Activated B cell treated with CpG ODN at 0.5 μM for 24 hours (primary cell): ENCODE measurements around the gene TSPAN9. TPM values are rescaled to one million over a fixed set of nuclear protein-coding genes. Genes with fewer than 3 reads are reported as not detected.

Experiments
- ATAC-seq: fragments of 200-7000 bp; cut with Tn5 transposase; one replicate; pipeline ENCODE4 v1.10.0; 2021; ENCODE audit warnings: low read depth, mild to moderate bottlenecking, moderate library complexity
- CTCF ChIA-PET: fragments of 350-600 bp; sonication (Branson Sonifier 250); formaldehyde crosslinking; loops from one replicate; lab custom pipeline; 2021; ENCODE audit warnings: antibody characterized with exemption; lab: Charles Lee
- POLR2A ChIA-PET: fragments of 350-600 bp; sonication (Branson Sonifier 250); formaldehyde crosslinking; loops from one replicate; lab custom pipeline; 2021; ENCODE audit warnings: antibody characterized with exemption; lab: Charles Lee
- DNase-seq: peaks from one replicate; pipeline ENCODE4 v3.0.0; 2022
- H3K27ac Mint-ChIP-seq: one replicate; pipeline ENCODE4 v1.8.0; 2020; ENCODE audit warnings: mixed read lengths
- H3K27me3 Mint-ChIP-seq: one replicate; pipeline ENCODE4 v1.8.0; 2021; ENCODE audit warnings: mixed read lengths
- H3K36me3 Mint-ChIP-seq: one replicate; pipeline ENCODE4 v1.8.0; 2021; ENCODE audit warnings: low read depth, mixed read lengths
- H3K4me1 Mint-ChIP-seq: one replicate; pipeline ENCODE4 v1.8.0; 2021; ENCODE audit warnings: mixed read lengths
- H3K4me3 Mint-ChIP-seq: one replicate; pipeline ENCODE4 v1.8.0; 2020; ENCODE audit warnings: mild to moderate bottlenecking, mixed read lengths
- H3K9me3 Mint-ChIP-seq: one replicate; pipeline ENCODE4 v1.8.0; 2020; ENCODE audit warnings: mixed read lengths
- intact Hi-C: fragments of 100-400 bp; cut with micrococcal nuclease; formaldehyde crosslinking; loops from one replicate; pipeline ENCODE4 v1.15.1; 2024
- total RNA-seq: library from RNA; stranded (reverse); gene quantifications from 2 replicates; pipeline ENCODE4 v1.2.3, GENCODE V29; 2022
- TF ChIP-seq, protein P1 (sequence below): fragments of 200-600 bp; IDR thresholded peaks from one replicate; pipeline ENCODE4 v1.8.0; 2022; ENCODE audit warnings: antibody characterized with exemption, mild to moderate bottlenecking

The TSPAN9 gene
- total RNA-seq, 1 donor from 2014 or later = 0.20 TPM

- ChIA-PET POLR2A (no interaction called here), CTCF (no interaction called here)
- no peak overlapping the region for H3K27ac Mint-ChIP-seq
- no peak for DNase-seq
- intact Hi-C loops = no loop called here
- H3K36me3 Mint-ChIP-seq = no peaks in the 10 kb centered on the region
- H3K4me1 Mint-ChIP-seq = peaks cover 20% of the 10 kb centered on the region
- ATAC-seq = no peak
- H3K4me3 Mint-ChIP-seq = no peak overlapping the region
- H3K9me3 Mint-ChIP-seq = peaks cover 2% of the 10 kb centered on the region
- H3K27me3 Mint-ChIP-seq = peaks cover 3% of the 10 kb centered on the region
- TF ChIP-seq, protein P1, sequence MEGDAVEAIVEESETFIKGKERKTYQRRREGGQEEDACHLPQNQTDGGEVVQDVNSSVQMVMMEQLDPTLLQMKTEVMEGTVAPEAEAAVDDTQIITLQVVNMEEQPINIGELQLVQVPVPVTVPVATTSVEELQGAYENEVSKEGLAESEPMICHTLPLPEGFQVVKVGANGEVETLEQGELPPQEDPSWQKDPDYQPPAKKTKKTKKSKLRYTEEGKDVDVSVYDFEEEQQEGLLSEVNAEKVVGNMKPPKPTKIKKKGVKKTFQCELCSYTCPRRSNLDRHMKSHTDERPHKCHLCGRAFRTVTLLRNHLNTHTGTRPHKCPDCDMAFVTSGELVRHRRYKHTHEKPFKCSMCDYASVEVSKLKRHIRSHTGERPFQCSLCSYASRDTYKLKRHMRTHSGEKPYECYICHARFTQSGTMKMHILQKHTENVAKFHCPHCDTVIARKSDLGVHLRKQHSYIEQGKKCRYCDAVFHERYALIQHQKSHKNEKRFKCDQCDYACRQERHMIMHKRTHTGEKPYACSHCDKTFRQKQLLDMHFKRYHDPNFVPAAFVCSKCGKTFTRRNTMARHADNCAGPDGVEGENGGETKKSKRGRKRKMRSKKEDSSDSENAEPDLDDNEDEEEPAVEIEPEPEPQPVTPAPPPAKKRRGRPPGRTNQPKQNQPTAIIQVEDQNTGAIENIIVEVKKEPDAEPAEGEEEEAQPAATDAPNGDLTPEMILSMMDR = no peak
Measured at GRCh38 chr12:3225154-3225795, 148.1 kb downstream of the TSPAN9 start.

DNA sequence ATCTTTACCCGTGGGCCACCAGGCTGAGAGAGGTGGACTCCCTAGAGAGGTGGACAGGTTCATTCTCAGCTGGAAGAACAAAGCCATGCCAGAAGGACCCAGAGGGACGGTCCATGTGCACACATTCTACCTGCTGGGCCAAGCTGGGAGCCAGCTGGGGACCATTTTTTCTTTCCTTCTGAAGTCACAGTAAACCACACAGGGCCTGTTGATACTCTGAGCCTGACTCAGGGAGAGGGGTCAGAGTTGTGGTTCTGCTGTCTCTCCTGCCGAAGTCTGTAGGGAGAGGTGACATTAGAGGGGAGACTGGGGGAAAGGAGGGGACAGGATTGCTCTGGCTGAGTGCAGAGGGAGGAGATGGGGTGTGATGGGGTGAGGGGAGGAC is 148.6 kb downstream of the TSPAN9 start:
- Mint-ChIP-seq H3K9me3 (peaks cover 2% of the 10 kb centered on the region), H3K36me3 (no peaks in the 10 kb centered on the region), H3K4me1 (peaks cover 20% of the 10 kb centered on the region), H3K27me3 (peaks cover 3% of the 10 kb centered on the region), H3K4me3 (no peak overlapping the region), H3K27ac (no peak overlapping the region)
- DNase-seq (no peak), ATAC-seq (no peak)
- ChIA-PET CTCF (no interaction called here), POLR2A (no interaction called here)
- intact Hi-C loops = no loop called here
- TF ChIP-seq, protein P1 = no peak

DNA sequence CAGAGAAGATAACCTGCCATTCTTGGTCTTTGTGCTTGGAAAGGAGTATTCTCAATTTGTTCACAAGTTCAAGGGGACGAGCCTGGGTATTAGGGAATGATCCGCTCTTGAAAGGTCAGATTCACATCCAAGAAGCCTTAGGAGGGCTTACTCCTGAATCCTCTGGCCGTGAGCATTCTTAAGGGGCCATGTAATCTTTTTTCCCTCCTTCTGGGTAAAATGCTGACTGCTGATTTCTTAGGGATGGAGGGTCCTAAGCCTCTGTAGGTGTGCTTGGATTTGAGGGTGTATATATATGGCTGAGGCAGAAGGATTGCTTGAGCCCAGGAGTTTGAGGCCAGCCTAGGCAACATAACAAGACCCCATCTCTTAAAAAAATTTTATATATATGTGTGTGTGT is 149.1 kb downstream of the TSPAN9 start:
- intact Hi-C loops = no loop called here
- Mint-ChIP-seq H3K9me3 (peaks cover 2% of the 10 kb centered on the region), H3K36me3 (no peaks in the 10 kb centered on the region), H3K4me1 (peaks cover 20% of the 10 kb centered on the region), H3K27me3 (peaks cover 3% of the 10 kb centered on the region), H3K27ac (no peak overlapping the region), H3K4me3 (no peak overlapping the region)
- DNase-seq (no peak), ATAC-seq (no peak)
- ChIA-PET CTCF (no interaction called here), POLR2A (no interaction called here)
- TF ChIP-seq, protein P1 = no peak

GRCh38 chr12:3227076-3227975 is 150.1 kb downstream of the TSPAN9 start:
- DNase-seq (no peak), ATAC-seq (no peak)
- Mint-ChIP-seq H3K4me3 (no peak overlapping the region), H3K27ac (no peak overlapping the region), H3K9me3 (peaks cover 2% of the 10 kb centered on the region), H3K36me3 (no peaks in the 10 kb centered on the region), H3K27me3 (peaks cover 7% of the 10 kb centered on the region), H3K4me1 (peaks cover 20% of the 10 kb centered on the region)
- POLR2A ChIA-PET = no interaction called here
- CTCF ChIA-PET = no interaction called here
- intact Hi-C loops = no loop called here
- TF ChIP-seq, protein P1 = no peak

- Mint-ChIP-seq H3K4me3 (no peak overlapping the region), H3K27me3 (peaks cover 7% of the 10 kb centered on the region), H3K36me3 (no peaks in the 10 kb centered on the region), H3K27ac (no peak overlapping the region), H3K9me3 (peaks cover 2% of the 10 kb centered on the region), H3K4me1 (peaks cover 20% of the 10 kb centered on the region)
- DNase-seq = no peak
- TF ChIP-seq, protein P1 = no peak
- intact Hi-C loops = no loop called here
- no peak for ATAC-seq
- CTCF ChIA-PET = no interaction called here
- POLR2A ChIA-PET = no interaction called here
Measured at GRCh38 chr12:3228552-3228951, 151.4 kb downstream of the TSPAN9 start.
